HepG2 (cell line): Measurements from ENCODE around the gene FKBP1A. TPM values are rescaled to one million over a fixed set of nuclear protein-coding genes. Genes with fewer than 3 reads are reported as not detected.
A peak's percentile ranks its signal among the peaks of the same experiment; 100 is the strongest.

Experiments used
- FOSL2 ChIP-seq: sonication (generic); formaldehyde crosslinking; IDR thresholded peaks from 2 replicates; pipeline ENCODE4 v1.4.0; 2020; ENCODE audit warnings: missing genetic modification reagents
- HCFC1 ChIP-seq: fragments of 150-350 bp; IDR thresholded peaks from 2 replicates; pipeline ENCODE4 v1.6.1; 2014; ENCODE audit warnings: low read depth, low read length
- HHEX ChIP-seq: IDR thresholded peaks from 2 replicates; pipeline ENCODE4 v1.6.1; 2016; ENCODE audit warnings: control low read depth
- KLF12 ChIP-seq: sonication (generic); formaldehyde crosslinking; IDR thresholded peaks from 2 replicates; pipeline ENCODE4 v1.4.0; 2020; ENCODE audit warnings: missing genetic modification reagents, borderline replicate concordance
- MEIS1 ChIP-seq: sonication (generic); formaldehyde crosslinking; IDR thresholded peaks from 2 replicates; pipeline ENCODE4 v1.9.0; 2021; ENCODE audit warnings: mild to moderate bottlenecking, missing genetic modification reagents, moderate library complexity, borderline replicate concordance
- NR1H2 ChIP-seq: sonication (generic); formaldehyde crosslinking; IDR thresholded peaks from 2 replicates; pipeline ENCODE4 v1.8.1; 2022; ENCODE audit warnings: low read depth, missing genetic modification reagents, borderline replicate concordance
- RBFOX2 ChIP-seq: fragments of 200-400 bp; formaldehyde crosslinking; IDR thresholded peaks from 2 replicates; pipeline ENCODE4 v1.6.1; 2017; ENCODE audit warnings: low read depth, mild to moderate bottlenecking, low read length
- RFXANK ChIP-seq: IDR thresholded peaks from 2 replicates; pipeline ENCODE4 v1.6.1; 2016
- RXRB ChIP-seq: IDR thresholded peaks from 2 replicates; pipeline ENCODE4 v1.6.1; 2016; ENCODE audit warnings: borderline replicate concordance, missing genetic modification reagents, missing compliant biosample characterization
- SMAD3 ChIP-seq: sonication (generic); formaldehyde crosslinking; IDR thresholded peaks from 2 replicates; pipeline ENCODE4 v1.4.0; 2020; ENCODE audit warnings: missing genetic modification reagents
- SNAPC2 ChIP-seq: sonication (generic); formaldehyde crosslinking; IDR thresholded peaks from 2 replicates; pipeline ENCODE4 v1.8.1; 2022; ENCODE audit warnings: mild to moderate bottlenecking, missing genetic modification reagents
- SRY ChIP-seq: sonication (generic); formaldehyde crosslinking; IDR thresholded peaks from 2 replicates; pipeline ENCODE4 v1.8.0; 2022; ENCODE audit warnings: mild to moderate bottlenecking, missing genetic modification reagents
- ZBTB38 ChIP-seq: sonication (generic); formaldehyde crosslinking; IDR thresholded peaks from 2 replicates; pipeline ENCODE4 v1.5.1; 2020; ENCODE audit warnings: mild to moderate bottlenecking, missing genetic modification reagents
- ZNF124 ChIP-seq: sonication (generic); formaldehyde crosslinking; IDR thresholded peaks from 2 replicates; pipeline ENCODE4 v1.4.0; 2020; ENCODE audit warnings: missing genetic modification reagents
- ZNF382 ChIP-seq: sonication (generic); formaldehyde crosslinking; IDR thresholded peaks from 2 replicates; pipeline ENCODE4 v1.5.0; 2020; ENCODE audit warnings: missing genetic modification reagents, mild to moderate bottlenecking, borderline replicate concordance
- polyA plus RNA-seq, 8 experiments: library from polyadenylated mRNA; depleted of rRNA in 3 of 8; stranded (reverse) in 7 of 8; unstranded in 1 of 8; fragments of >200 nt; fragmentation: Illumina TruSeq in 4 of 8; extraction: Trizol in 4 of 8; gene quantifications; 2 replicates each; pipeline versions ENCODE4 v1.2.1 to v1.2.3, GENCODE V29; 2011 to 2016; ENCODE audit warnings: low read depth in 4 of 8, missing spikeins in 1 of 8, mixed read lengths in 1 of 8; ENCODE audit not compliant: insufficient read depth in 1 of 8
- total RNA-seq, 5 experiments: library from RNA; depleted of rRNA; stranded (reverse); fragments of >200 nt; fragmentation: Illumina TruSeq; extraction: Trizol; gene quantifications; 2 replicates each; pipeline ENCODE4 v1.2.3, GENCODE V29; 2016; ENCODE audit warnings: low read depth in 1 of 5
- TF ChIP-seq, protein P1 (sequence below): sonication (generic); formaldehyde crosslinking; IDR thresholded peaks from 2 replicates; pipeline ENCODE4 v1.8.0; 2022; ENCODE audit warnings: mild to moderate bottlenecking, missing genetic modification reagents, moderate library complexity
- TF ChIP-seq, protein P2 (sequence below): IDR thresholded peaks from 2 replicates; pipeline ENCODE4 v1.6.1; 2016; ENCODE audit warnings: low read depth, missing genetic modification reagents, missing compliant biosample characterization
- TF ChIP-seq, protein P3 (sequence below): IDR thresholded peaks from 2 replicates; pipeline ENCODE4 v1.6.1; 2012; ENCODE audit warnings: low read depth, low read length, improper control_type of control experiment

FKBP1A gene
- total and polyA plus RNA-seq, 2 of the 13 experiments (the other 11 are each of a cell fraction or from before 2014, with no cell fraction given), result 119 to 468 TPM

GRCh38 chr20:1325173-1326030, 67.5 kb downstream of the FKBP1A start (continued):
- TF ChIP-seq ZNF382 (no peak), HHEX (CRISPR knock-in tag) (no peak), KLF12 (peak; percentile 78; the same call in 1 of the 2 replicates), RXRB (CRISPR knock-in tag) (peak; percentile 90), ZBTB38 (CRISPR knock-in tag) (peak; percentile 33), NR1H2 (no peak), HCFC1 (peak; percentile 47; the same call in 1 of the 2 replicates), RFXANK (no peak; the same call in 1 of the 2 replicates), MEIS1 (peak; percentile 89), ZNF124 (CRISPR knock-in tag) (peak; percentile 91), SRY (CRISPR knock-in tag) (no peak), FOSL2 (CRISPR knock-in tag) (peak; percentile 47; the same call in 1 of the 2 replicates), SNAPC2 (CRISPR knock-in tag) (no peak), RBFOX2 (peak; percentile 99), SMAD3 (CRISPR knock-in tag) (peak; percentile 91)
- TF ChIP-seq, protein P1, sequence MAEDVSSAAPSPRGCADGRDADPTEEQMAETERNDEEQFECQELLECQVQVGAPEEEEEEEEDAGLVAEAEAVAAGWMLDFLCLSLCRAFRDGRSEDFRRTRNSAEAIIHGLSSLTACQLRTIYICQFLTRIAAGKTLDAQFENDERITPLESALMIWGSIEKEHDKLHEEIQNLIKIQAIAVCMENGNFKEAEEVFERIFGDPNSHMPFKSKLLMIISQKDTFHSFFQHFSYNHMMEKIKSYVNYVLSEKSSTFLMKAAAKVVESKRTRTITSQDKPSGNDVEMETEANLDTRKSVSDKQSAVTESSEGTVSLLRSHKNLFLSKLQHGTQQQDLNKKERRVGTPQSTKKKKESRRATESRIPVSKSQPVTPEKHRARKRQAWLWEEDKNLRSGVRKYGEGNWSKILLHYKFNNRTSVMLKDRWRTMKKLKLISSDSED (CRISPR knock-in tag), result no peak
- TF ChIP-seq, protein P2, sequence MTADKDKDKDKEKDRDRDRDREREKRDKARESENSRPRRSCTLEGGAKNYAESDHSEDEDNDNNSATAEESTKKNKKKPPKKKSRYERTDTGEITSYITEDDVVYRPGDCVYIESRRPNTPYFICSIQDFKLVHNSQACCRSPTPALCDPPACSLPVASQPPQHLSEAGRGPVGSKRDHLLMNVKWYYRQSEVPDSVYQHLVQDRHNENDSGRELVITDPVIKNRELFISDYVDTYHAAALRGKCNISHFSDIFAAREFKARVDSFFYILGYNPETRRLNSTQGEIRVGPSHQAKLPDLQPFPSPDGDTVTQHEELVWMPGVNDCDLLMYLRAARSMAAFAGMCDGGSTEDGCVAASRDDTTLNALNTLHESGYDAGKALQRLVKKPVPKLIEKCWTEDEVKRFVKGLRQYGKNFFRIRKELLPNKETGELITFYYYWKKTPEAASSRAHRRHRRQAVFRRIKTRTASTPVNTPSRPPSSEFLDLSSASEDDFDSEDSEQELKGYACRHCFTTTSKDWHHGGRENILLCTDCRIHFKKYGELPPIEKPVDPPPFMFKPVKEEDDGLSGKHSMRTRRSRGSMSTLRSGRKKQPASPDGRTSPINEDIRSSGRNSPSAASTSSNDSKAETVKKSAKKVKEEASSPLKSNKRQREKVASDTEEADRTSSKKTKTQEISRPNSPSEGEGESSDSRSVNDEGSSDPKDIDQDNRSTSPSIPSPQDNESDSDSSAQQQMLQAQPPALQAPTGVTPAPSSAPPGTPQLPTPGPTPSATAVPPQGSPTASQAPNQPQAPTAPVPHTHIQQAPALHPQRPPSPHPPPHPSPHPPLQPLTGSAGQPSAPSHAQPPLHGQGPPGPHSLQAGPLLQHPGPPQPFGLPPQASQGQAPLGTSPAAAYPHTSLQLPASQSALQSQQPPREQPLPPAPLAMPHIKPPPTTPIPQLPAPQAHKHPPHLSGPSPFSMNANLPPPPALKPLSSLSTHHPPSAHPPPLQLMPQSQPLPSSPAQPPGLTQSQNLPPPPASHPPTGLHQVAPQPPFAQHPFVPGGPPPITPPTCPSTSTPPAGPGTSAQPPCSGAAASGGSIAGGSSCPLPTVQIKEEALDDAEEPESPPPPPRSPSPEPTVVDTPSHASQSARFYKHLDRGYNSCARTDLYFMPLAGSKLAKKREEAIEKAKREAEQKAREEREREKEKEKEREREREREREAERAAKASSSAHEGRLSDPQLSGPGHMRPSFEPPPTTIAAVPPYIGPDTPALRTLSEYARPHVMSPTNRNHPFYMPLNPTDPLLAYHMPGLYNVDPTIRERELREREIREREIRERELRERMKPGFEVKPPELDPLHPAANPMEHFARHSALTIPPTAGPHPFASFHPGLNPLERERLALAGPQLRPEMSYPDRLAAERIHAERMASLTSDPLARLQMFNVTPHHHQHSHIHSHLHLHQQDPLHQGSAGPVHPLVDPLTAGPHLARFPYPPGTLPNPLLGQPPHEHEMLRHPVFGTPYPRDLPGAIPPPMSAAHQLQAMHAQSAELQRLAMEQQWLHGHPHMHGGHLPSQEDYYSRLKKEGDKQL (CRISPR knock-in tag), result peak; percentile 76; the same call in 1 of the 2 replicates
- TF ChIP-seq, protein P3, sequence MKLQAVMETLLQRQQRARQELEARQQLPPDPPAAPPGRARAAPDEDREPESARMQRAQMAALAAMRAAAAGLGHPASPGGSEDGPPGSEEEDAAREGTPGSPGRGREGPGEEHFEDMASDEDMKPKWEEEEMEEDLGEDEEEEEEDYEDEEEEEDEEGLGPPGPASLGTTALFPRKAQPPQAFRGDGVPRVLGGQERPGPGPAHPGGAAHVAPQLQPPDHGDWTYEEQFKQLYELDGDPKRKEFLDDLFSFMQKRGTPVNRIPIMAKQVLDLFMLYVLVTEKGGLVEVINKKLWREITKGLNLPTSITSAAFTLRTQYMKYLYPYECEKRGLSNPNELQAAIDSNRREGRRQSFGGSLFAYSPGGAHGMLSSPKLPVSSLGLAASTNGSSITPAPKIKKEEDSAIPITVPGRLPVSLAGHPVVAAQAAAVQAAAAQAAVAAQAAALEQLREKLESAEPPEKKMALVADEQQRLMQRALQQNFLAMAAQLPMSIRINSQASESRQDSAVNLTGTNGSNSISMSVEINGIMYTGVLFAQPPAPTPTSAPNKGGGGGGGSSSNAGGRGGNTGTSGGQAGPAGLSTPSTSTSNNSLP, result no peak
